Midbrain (tissue), 1 donor: ENCODE results near the gene OTUB1.
"Not testable (repeated sequence)": the region's sequence is repeated elsewhere in the genome, so short reads cannot be mapped to it uniquely, and the experiment has no call there.

Experiments used
- DNase-seq: peaks from one replicate; lab custom pipeline; 2025; lab: John Stamatoyannopoulos, UW

OTUB1 gene

GRCh38 chr11:64042301-64042700 is 56.1 kb downstream of the OTUB1 start:
- DNase-seq = no peak

DNA sequence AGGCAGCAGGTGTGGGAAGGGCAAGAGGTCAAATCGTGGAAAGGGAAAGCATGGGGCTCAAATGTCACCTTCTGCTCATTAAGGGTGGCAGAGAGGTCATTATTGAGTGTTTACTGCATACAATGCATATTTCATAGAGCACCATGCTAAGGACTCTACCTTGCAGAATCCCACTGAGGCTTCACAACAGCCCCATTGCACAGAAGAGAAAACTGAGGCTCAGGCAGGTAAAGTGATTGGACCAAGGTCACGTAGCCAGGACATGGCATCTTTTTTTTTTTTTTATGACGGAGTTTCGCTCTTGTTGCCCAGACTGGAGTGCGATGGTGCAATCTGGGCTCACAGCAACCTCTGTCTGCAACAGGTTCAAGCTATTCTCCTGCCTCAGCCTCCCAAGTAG is 57.3 kb downstream of the OTUB1 start:
- DNase-seq = no peak

GRCh38 chr11:64044730-64045393 is 58.6 kb downstream of the OTUB1 start:
- peak; percentile 65 for DNase-seq

GRCh38 chr11:64045700-64046099 is 59.5 kb downstream of the OTUB1 start:
- DNase-seq = no peak

GRCh38 chr11:64047373-64047772 is 61.1 kb downstream of the OTUB1 start:
- DNase-seq = not testable (repeated sequence)
